H9 (cell line): ENCODE results near the gene LHFPL2. TPM values are rescaled to one million over a fixed set of nuclear protein-coding genes. Genes with fewer than 3 reads are reported as not detected.

Experiments used
- DNase-seq: peaks from one replicate; pipeline ENCODE4 v3.0.0-alpha.2; 2017
- H2AFZ ChIP-seq: one replicate; pipeline ENCODE4 v1.6.1; 2013; ENCODE audit warnings: mild to moderate bottlenecking, low read length, control low read depth, moderate library complexity
- H2AK5ac ChIP-seq: 2 replicates; pipeline ENCODE4 v1.6.1; 2013; ENCODE audit warnings: low read length, control low read depth, mixed read lengths; ENCODE audit not compliant: insufficient read length
- H2BK120ac ChIP-seq: one replicate; pipeline ENCODE4 v1.6.1; 2013; ENCODE audit warnings: low read depth, mild to moderate bottlenecking, low read length, control low read depth, inconsistent platforms; ENCODE audit not compliant: poor library complexity, severe bottlenecking
- H2BK12ac ChIP-seq: 2 replicates; pipeline ENCODE4 v1.6.1; 2013; ENCODE audit warnings: low read length, control low read depth, mixed read lengths, low read depth; ENCODE audit not compliant: insufficient read length
- H2BK15ac ChIP-seq: 2 replicates; pipeline ENCODE4 v1.6.1; 2013; ENCODE audit warnings: low read depth, low read length, control low read depth
- H2BK20ac ChIP-seq: one replicate; pipeline ENCODE4 v1.6.1; 2013; ENCODE audit warnings: low read depth, mild to moderate bottlenecking, low read length, control low read depth, inconsistent platforms; ENCODE audit not compliant: poor library complexity, severe bottlenecking
- H2BK5ac ChIP-seq: 2 replicates; pipeline ENCODE4 v1.6.1; 2013; ENCODE audit warnings: low read length, control low read depth, mixed read lengths; ENCODE audit not compliant: insufficient read length
- H3K14ac ChIP-seq: 2 replicates; pipeline ENCODE4 v1.6.1; 2013; ENCODE audit warnings: low read length, control low read depth; ENCODE audit not compliant: insufficient read depth
- H3K18ac ChIP-seq: 2 replicates; pipeline ENCODE4 v1.6.1; 2013; ENCODE audit warnings: low read depth, mild to moderate bottlenecking, mixed read lengths, low read length, control low read depth; ENCODE audit not compliant: insufficient read length
- H3K23ac ChIP-seq: 2 replicates; pipeline ENCODE4 v1.6.1; 2013; ENCODE audit warnings: low read length, control low read depth, mixed read lengths, low read depth; ENCODE audit not compliant: insufficient read length
- H3K23me2 ChIP-seq: 2 replicates; pipeline ENCODE4 v1.6.1; 2013; ENCODE audit warnings: low read depth, mild to moderate bottlenecking, mixed read lengths, low read length, control low read depth; ENCODE audit not compliant: insufficient read length, poor library complexity, severe bottlenecking
- H3K27ac ChIP-seq: 2 replicates; pipeline ENCODE4 v1.5.1; 2013; ENCODE audit warnings: low read length, control low read depth, mixed read lengths, low read depth; ENCODE audit not compliant: insufficient read length
- H3K27me3 ChIP-seq: 2 replicates; pipeline ENCODE4 v1.6.1; 2013; ENCODE audit warnings: low read length, control low read depth, inconsistent platforms; ENCODE audit not compliant: insufficient read depth
- H3K4ac ChIP-seq: 2 replicates; pipeline ENCODE4 v1.6.1; 2013; ENCODE audit warnings: low read depth, mild to moderate bottlenecking, control low read depth, inconsistent platforms, low read length, moderate library complexity
- H3K4me1 ChIP-seq: 2 replicates; pipeline ENCODE4 v1.6.1; 2013; ENCODE audit warnings: low read length, control low read depth, inconsistent platforms; ENCODE audit not compliant: insufficient read depth
- H3K4me2 ChIP-seq: 2 replicates; pipeline ENCODE4 v1.6.1; 2013; ENCODE audit warnings: low read length, control low read depth, mixed read lengths; ENCODE audit not compliant: insufficient read length, insufficient read depth
- H3K56ac ChIP-seq: 2 replicates; pipeline ENCODE4 v1.6.1; 2013; ENCODE audit warnings: low read depth, mild to moderate bottlenecking, mixed read lengths, low read length, control low read depth; ENCODE audit not compliant: insufficient read length
- H3K79me1 ChIP-seq: 2 replicates; pipeline ENCODE4 v1.6.1; 2013; ENCODE audit warnings: low read depth, mild to moderate bottlenecking, moderate library complexity, low read length, control low read depth, inconsistent platforms; ENCODE audit not compliant: insufficient read depth, poor library complexity, severe bottlenecking
- H3K79me2 ChIP-seq: 2 replicates; pipeline ENCODE4 v1.6.1; 2013; ENCODE audit warnings: low read length, control low read depth, inconsistent platforms; ENCODE audit not compliant: insufficient read depth
- H3K9ac ChIP-seq: 2 replicates; pipeline ENCODE4 v1.6.1; 2013; ENCODE audit warnings: low read length, control low read depth, mixed read lengths; ENCODE audit not compliant: insufficient read length; ENCODE audit errors: extremely low read depth
- H3K9me3 ChIP-seq: one replicate; pipeline ENCODE4 v1.6.1; 2013; ENCODE audit warnings: low read depth, low read length, inconsistent platforms; ENCODE audit not compliant: control insufficient read depth
- H3T11ph ChIP-seq: one replicate; pipeline ENCODE4 v1.6.1; 2013; ENCODE audit warnings: mild to moderate bottlenecking, low read length, control low read depth, inconsistent platforms
- H4K20me1 ChIP-seq: one replicate; pipeline ENCODE4 v1.6.1; 2013; ENCODE audit not compliant: control insufficient read depth, insufficient read length, insufficient read depth
- H4K5ac ChIP-seq: 2 replicates; pipeline ENCODE4 v1.6.1; 2013; ENCODE audit warnings: low read depth, mild to moderate bottlenecking, mixed read lengths, low read length, control low read depth; ENCODE audit not compliant: insufficient read length
- H4K8ac ChIP-seq: replicated peaks from 2 replicates; pipeline ENCODE4 v1.6.1; 2013; ENCODE audit warnings: low read length, control low read depth, mixed read lengths, low read depth; ENCODE audit not compliant: insufficient read length
- H4K91ac ChIP-seq: 2 replicates; pipeline ENCODE4 v1.6.1; 2013; ENCODE audit warnings: low read depth, mild to moderate bottlenecking, moderate library complexity, mixed read lengths, low read length, control low read depth; ENCODE audit not compliant: insufficient read length
- H3K27ac Mint-ChIP-seq, 3 experiments: 2 replicates in 2 of 3; 3 replicates in 1 of 3; pipeline ENCODE4 v1.8.0; 2020 to 2021; ENCODE audit warnings: mixed read lengths in 3 of 3, mild to moderate bottlenecking in 1 of 3, moderate library complexity in 1 of 3
- H3K27me3 Mint-ChIP-seq: 2 replicates; pipeline ENCODE4 v1.8.0; 2021; ENCODE audit warnings: low read depth, mild to moderate bottlenecking, moderate library complexity, mixed read lengths
- H3K36me3 Mint-ChIP-seq, 3 experiments: 2 replicates in 2 of 3; 3 replicates in 1 of 3; pipeline ENCODE4 v1.8.0; 2020 to 2021; ENCODE audit warnings: low read depth in 3 of 3, mixed read lengths in 3 of 3; ENCODE audit not compliant: insufficient read depth in 1 of 3
- H3K4me1 Mint-ChIP-seq, 2 experiments: 2 replicates each; pipeline ENCODE4 v1.8.0; 2020; ENCODE audit warnings: mixed read lengths in 2 of 2
- H3K4me3 Mint-ChIP-seq, 2 experiments: 2 replicates in 1 of 2; 3 replicates in 1 of 2; pipeline ENCODE4 v1.8.0; 2020 to 2021; ENCODE audit warnings: mild to moderate bottlenecking in 2 of 2, mixed read lengths in 2 of 2, moderate library complexity in 1 of 2
- H3K9me3 Mint-ChIP-seq, 2 experiments: 2 replicates in 1 of 2; 3 replicates in 1 of 2; pipeline ENCODE4 v1.8.0; 2020; ENCODE audit warnings: mild to moderate bottlenecking in 2 of 2, mixed read lengths in 2 of 2, moderate library complexity in 1 of 2
- CTCF ChIP-seq: fragments of 200-600 bp; sonication (generic); conservative IDR thresholded peaks from 3 replicates; pipeline ENCODE4 v1.8.0; 2021; ENCODE audit warnings: antibody characterized with exemption, mild to moderate bottlenecking
- WGBS: extraction: QIAGEN DNeasy Blood & Tissue Kit; methylation state at CpG from one replicate; pipeline ENCODE4 v1.1.7; 2013; ENCODE audit warnings: missing lambda C conversion rate, low lambda C conversion rate, mixed read lengths; ENCODE audit not compliant: insufficient read length; ENCODE audit errors: extremely low coverage; 5-methylcytosine and 5-hydroxymethylcytosine counted together
- total RNA-seq: library from RNA; stranded (reverse); gene quantifications from 2 replicates; pipeline ENCODE4 v1.2.1, GENCODE V29; 2021

Gene LHFPL2
- total RNA-seq, 1 experiment from 2014 or later, result 26.3 TPM

DNA sequence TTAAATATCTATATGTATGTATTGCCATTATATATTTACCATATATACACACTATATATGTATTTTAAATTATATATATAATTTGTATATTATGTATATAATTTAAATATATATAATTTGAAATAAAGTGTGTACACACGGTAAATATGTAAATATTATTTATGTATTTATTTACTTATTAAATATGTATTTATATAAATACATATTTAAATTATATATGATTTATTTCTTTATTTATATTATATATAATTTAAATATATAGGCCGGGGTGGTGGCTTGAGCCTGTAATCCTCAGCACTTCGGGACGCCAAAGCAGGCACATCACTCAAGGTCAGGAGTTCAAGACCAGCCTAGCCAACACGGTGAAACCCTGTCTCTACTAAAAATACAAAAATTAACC is 31.3 kb upstream of the LHFPL2 start:
- H3K36me3 Mint-ChIP-seq, result peaks cover 5 to 18% (median 13%) of the 10 kb centered on the region in 3 experiments; a peak in 6 of 7 replicates
- H3K79me1 ChIP-seq, result no peaks in the 10 kb centered on the region
- no peaks in the 10 kb centered on the region for H3K23me2 ChIP-seq
- no peak overlapping the region for H3K56ac ChIP-seq
- no peak for TF ChIP-seq CTCF
- no peak overlapping the region for H3K4ac ChIP-seq
- H2BK120ac ChIP-seq, result no peak overlapping the region
- H3K4me3 Mint-ChIP-seq, result no peak overlapping the region
- H3K4me2 ChIP-seq, result no peak overlapping the region
- H3K18ac ChIP-seq, result no peak overlapping the region
- no peak for DNase-seq
- no peak overlapping the region for H3K27ac Mint-ChIP-seq
- H4K5ac ChIP-seq, result no peak overlapping the region
- H3K27ac ChIP-seq, result no peak overlapping the region
- H3K14ac ChIP-seq, result no peak overlapping the region
- no CpG with 5 or more reads among the region's 5 CpGs for WGBS
- H4K8ac ChIP-seq, result no peak overlapping the region
- H2BK12ac ChIP-seq, result no peak overlapping the region
- no peak overlapping the region for H3K9ac ChIP-seq
- no peak overlapping the region for H2AK5ac ChIP-seq
- H4K20me1 ChIP-seq, result no peaks in the 10 kb centered on the region
- H3K79me2 ChIP-seq, result no peaks in the 10 kb centered on the region
- no peak overlapping the region for H2BK15ac ChIP-seq
- no peaks in the 10 kb centered on the region for H3K4me1 ChIP-seq
- H3K27me3 Mint-ChIP-seq, result no peaks in the 10 kb centered on the region
- peaks cover 21 to 28% of the 10 kb centered on the region in 2 experiments; a peak in 4 of 5 replicates for H3K9me3 Mint-ChIP-seq
- H3T11ph ChIP-seq, result no peak overlapping the region
- no peaks in the 10 kb centered on the region for H3K4me1 Mint-ChIP-seq
- H3K23ac ChIP-seq, result no peak overlapping the region
- no peak overlapping the region for H2BK20ac ChIP-seq
- H3K27me3 ChIP-seq, result no peaks in the 10 kb centered on the region
- no peak overlapping the region for H2BK5ac ChIP-seq
- no peak overlapping the region for H2AFZ ChIP-seq
- H4K91ac ChIP-seq, result no peak overlapping the region
- H3K9me3 ChIP-seq, result no peaks in the 10 kb centered on the region
